IPS-18c (cell line): ENCODE data around the gene TBC1D3L.
"Not testable (repeated sequence)": the region's sequence is repeated elsewhere in the genome, so short reads cannot be mapped to it uniquely, and the experiment has no call there.

Experiments
- H3K4me3 ChIP-seq: 2 replicates; pipeline ENCODE4 v1.7.0; 2013; ENCODE audit warnings: low read depth, mild to moderate bottlenecking, low read length, moderate library complexity; ENCODE audit not compliant: insufficient read depth
- H3K9me3 ChIP-seq: one replicate; pipeline ENCODE4 v1.6.1; 2013; ENCODE audit warnings: mild to moderate bottlenecking, low read length, moderate library complexity; ENCODE audit not compliant: control insufficient read depth, insufficient read depth

TBC1D3L gene

GRCh38 chr17:37988960-37989359 lies at the start of gene TBC1D3L:
Gene TBC1D3L (minus strand): TSS chr17:37989060. CDS start chr17:37987520, 1,540 bp downstream.
- H3K9me3 ChIP-seq, H3K4me3 ChIP-seq: not testable (repeated sequence)

DNA sequence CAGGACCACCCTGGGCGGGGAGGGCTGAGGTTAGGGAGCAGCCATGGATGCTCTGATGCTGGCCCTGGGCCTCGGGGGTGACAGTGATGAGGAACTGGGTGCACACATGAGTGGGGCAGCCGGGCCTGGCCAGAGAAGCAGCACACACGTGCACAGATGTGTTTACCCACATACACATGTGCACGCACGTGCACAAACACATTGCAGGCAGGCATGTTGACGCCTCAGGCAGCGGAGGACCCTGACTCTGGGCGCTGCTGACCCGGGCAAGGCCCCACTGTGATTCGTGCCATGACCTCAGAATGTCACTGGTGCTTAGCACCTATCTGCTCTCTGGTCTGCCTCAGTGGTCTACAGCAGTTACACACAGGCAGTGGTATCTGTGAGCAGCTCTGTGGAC lies 14.8 kb upstream of the TBC1D3L start, which contains the start of gene TBC1D3D:
Gene TBC1D3D (plus strand): TSS at position 301 of the 400 bp plus-strand sequence. CDS start 1,585 bp downstream, outside the sequence.
- H3K4me3 ChIP-seq, H3K9me3 ChIP-seq: not testable (repeated sequence)
